Activated CD8-positive, alpha-beta memory T cell treated with anti-CD3 and anti-CD28 coated beads, Interleukin-2, amount 50 U/mL, for 24 hours (primary cell): Measurements from ENCODE around the gene TTC7B.

Experiments
- DNase-seq: peaks from one replicate; pipeline ENCODE4 v3.0.0-alpha.2; 2020; ENCODE audit errors: extremely low read depth

TTC7B gene

DNA sequence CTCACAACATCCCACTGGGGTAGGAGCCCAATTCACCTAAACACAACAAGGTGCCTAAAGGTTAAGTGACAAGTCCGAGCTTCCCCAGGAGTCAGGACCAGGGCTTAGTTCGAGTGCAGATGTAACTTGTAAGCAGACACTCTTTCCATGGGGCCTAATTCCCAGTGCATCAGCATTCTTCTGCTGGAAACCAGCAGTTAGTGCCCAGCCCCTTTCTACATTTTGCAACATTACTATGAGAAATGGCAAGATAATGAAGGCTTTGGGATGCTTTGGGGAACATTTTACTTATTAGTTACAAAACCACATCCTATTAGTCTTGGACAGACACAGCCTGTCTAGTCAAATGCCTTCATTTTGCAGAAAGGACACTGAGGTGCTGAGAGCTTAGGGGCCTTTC lies 239.6 kb downstream of the TTC7B start:
- no peak for DNase-seq

DNA sequence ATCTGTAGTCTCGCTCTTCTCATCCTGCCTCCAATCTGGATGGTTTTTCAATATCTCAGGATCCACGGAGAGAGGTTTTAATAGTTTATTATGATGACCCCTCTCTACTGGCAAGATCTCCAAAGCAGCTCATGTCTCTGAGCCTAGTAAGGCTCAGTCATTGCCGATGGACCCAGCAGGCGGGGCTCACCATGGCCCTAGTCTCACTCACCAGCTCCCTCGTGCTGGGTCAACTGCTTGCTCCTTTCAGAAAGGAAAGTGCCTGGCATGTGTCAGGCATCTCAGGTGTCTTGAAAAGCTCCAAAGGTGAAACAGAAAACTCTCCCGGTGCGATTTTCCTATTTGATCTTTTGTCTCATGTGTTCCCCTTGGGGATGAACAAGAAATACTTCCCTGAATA lies 240.4 kb downstream of the TTC7B start:
- no peak for DNase-seq

DNA sequence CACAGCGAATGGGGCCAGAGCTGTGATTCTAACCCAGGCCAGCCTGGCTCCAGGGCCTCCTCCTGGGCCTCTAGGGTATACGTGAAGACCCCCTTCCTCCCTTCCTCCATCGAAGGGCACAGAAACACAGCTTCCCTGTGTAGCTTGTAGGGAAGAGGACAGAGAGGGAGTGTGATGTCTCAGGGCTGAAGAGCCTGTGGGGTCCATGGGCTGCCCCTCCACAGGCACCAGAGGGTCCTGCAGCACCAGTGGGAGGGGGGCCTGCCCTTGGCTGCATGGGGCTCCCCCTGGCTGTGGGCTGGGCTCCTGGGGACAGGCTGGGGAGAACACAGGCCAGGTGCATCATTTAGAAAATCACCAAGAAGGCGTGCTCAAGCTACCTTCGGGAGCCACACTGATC lies 240.9 kb downstream of the TTC7B start:
- no peak for DNase-seq

DNA sequence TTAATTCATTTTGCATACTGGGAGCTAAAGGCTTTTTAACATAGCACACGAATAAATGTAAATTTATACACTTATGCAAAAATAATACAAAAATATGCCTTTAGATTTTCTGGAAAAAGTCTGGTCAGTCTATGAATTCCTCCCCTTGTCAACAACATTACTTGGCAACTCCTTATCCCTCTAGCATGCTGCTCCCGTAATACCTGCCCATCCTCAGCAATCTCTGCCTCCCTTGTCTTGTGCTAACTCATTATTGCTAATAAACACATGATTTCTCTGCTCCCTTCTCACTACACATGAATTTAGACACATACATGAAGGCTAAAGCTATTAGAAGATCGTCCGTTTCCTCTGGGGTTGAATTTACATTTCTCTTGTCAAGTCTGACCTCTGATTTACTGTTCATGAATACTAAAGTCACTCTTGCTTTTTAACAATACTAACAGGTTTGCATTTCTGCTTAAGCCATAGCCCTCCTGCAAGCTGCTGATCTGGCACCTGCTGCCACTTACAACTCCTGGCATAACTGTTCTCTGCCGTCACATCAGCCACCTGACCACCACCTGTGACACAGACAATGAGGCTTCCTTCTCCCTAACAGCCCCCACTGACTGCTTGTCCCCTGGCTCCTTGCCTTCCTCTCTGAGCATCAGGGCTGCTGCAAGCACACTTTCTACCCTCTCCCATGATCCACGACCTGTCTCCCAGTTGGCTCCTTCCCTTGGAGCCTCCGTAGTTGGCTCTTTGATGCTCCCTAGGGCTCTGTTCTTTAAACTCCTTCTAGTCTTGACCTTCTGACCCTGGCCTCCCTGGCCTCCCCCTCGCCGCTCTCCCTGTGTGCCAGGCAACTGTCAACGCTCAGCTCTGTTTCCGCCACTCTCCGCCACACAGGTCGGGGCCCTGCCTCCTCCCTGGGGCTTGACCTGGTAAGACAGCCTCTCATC lies 241.8 kb downstream of the TTC7B start:
- no peak for DNase-seq

DNA sequence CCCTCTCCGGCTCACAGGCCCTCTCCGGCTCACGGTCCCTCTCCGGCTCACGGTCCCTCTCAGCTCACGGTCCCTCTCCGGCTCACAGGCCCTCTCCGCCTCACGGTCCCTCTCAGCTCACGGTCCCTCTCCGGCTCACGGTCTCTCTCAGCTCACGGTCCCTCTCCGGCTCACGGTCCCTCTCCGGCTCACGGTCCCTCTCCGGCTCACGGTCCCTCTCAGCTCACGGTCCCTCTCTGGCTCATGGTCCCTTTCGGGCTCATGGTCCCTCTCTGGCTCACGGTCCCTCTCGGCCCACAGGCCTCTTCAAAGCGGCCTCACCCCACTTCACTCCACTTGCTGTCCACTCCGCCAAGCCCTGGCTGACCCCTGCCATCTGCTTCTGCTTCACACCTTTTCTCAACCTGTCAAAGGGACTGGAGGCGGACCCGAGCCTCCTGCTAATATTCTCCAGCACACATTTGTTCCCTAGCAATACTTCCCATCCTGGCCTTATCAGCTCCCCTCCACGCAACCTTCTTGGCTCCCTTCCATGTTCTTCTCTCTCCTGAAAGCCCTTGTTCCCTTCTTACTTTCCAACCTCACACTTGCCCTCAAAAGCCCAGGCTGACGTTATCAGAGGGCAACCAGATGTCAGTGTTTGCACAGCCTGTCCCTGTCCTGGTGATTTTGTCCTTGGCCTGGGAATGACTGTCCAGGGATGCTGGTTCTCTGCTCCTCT lies 242.7 kb downstream of the TTC7B start:
- DNase-seq = no peak

DNA sequence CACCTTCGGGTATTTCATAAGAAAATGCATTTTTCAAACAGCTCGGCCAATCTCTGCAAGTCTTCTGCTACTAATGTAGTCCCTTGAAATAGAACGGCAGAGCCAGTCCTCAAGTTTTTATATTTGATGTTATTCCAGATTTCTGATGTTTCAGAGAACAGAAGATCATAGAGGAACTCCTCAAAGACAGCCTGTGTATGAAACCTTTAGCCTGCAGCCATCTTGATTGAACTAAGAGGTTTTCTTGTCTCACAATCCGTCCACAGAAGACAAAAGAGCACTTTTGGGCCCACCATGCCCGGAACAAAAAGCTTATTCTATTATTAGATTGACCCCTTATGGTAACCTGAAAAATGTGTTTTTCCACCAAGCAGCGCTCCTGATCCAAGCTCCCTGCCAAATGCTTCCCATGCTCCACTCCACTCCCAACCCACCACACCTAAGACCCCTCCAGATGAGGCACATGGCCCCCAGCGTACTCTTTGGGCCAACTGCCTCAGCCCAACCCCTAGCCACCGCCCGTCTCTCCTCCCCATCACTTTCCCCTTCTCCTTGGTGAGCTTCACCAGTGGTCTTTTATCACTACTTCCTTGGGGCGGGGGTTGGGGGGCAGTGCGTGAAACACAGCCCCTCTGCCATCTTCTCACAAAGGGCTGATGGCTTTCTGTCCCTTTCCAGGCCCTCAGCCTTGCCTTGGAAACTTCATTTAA lies 243.6 kb downstream of the TTC7B start:
- DNase-seq = no peak

DNA sequence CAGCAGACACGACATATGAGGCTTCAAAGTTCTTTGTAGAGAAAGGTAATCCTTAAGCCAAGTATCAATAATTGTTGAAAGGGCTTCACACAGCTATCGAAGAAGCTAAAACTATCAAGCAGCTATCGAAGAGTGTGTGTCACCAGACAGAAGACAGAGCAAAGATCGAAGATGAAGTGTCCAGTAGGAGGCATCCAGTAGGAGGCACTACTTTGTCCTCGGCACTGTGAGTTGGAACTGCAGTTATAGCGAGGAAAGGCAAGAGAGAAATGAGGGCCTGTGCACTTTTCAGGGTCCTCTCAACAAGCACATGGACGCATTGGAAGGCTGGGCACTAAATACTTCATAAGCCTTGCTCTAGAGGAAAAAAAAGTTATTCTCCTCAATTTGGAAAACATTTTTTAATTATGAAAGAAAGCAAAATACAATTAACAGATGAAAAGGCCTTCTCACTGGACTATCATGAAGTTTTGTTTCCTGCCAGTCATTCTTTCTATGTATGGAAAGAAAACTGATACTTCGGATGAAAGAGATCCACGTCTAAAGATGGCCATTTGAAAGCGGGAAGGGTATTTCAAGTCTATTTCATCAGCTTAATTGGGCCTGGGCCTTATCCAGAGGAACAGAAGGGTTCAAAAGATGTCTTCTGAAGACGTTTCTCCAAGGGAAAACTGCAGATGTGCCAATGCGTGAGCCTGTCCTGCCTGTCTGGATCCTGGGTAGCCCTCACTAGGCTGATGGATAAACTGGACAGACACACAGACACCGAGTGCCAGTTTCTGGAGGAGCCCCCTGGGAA lies 244.9 kb downstream of the TTC7B start:
- DNase-seq = no peak

DNA sequence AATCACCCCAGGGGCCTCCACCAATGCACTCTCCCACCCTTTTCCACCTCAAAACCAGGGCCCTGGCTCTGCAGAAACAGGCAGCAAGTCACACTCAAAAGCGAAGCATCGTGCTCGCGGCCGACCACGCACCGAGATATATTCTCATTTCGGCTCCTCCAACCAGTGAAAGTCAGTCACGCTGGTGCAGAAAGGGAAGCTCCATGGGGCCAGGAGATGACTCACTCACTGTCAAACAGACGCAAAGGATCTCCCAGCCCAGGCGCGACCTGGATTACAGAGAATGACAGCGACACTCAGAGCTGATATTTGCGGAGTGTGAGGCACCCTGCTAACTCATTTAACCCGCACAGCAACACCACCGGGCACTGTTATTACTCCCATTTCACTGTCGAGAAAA lies 245.8 kb downstream of the TTC7B start:
- DNase-seq = no peak

DNA sequence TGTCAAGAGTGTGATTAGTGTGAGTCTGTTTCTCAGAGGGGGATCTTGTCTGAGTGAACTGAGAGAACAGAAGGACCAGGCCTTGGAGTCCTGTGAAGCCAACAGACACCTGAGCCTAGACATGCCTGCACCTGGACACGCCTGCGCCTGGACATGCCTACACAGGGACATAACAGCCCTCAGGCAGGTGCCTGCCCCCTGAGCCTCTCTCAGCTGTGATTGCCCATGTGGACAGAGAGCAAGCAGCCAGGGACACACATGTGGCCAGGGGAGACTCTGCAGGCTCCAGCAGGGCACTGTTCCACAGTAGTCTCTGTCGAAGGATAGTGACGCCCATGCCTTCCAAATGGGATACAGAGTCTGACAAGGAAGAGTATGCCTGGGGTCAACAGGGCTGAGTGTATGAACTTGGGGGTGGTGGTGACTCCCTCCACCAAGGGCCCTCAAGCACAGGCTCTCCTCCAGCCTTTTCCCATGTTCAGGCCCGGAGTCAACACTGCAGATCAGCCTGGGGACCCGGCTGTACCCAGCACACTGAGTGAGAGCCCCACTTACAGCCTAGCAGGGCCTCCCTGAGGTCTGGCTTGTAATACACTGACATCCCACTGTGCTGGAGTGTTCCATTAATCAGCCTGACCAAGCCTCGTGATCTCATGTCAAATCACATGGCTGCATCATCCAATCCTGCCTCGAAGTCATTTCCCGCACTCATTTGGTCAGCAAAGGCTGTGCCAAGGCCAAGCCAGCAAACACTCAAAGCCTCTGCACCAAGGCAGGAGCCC lies 246.4 kb downstream of the TTC7B start:
- no peak for DNase-seq

DNA sequence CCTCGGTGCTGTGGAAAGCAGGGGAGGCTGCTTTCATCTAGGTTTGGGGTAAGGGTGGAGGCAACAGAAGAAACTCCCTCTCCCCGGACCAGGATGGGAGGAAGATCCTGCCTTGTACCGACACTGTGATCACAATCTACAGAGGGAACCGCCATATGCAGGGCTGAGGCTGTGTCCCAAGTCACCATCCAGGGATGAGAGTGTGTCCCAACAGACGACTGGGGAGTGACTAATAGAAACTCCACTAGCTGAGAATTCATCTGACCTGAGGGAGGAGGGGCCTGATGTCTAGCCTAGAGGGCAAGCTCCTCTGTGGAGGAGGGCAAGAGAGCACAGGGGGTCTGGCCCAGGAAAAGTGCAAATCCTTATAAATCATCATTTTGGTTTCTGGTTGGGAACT lies 247.0 kb downstream of the TTC7B start:
- no peak for DNase-seq

DNA sequence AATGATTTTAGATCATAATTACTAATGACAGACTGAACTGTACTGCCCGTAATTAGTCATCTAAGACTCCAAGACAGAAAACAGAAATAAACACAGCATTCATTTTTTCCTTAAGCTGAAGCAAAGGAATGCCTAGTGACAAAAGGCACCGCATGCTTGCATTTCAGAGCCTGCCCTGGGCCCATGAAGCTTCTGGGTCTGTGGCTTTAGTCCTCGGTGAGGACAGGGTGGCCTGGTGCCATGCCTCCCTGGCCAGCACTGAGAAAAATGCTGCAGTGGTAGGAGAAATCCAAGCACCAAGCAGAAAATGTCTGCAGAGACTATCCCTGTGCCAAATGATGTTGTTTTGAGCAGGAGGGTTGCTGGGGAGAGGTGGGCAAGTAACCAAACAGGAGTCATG lies 247.8 kb downstream of the TTC7B start:
- DNase-seq = no peak

DNA sequence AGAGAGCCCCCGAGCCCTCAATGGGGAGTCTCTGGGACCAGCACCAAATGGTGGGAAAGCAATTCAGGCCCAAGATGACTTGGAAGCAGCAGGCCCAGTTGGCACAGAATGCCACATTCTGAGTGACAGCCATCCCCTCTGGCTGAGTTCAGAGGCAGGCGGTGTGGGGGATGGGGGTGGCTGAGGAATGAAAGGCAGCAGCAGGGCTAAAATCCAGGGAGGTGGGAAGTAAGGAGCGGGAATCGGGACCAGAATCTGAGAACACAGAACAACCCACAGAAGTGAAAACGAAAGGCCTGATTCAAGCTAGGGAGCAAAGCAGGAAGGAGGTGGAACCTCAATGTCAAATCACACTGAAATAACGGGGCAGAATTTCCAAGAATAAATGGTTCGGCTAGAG lies 248.2 kb downstream of the TTC7B start:
- no peak for DNase-seq

DNA sequence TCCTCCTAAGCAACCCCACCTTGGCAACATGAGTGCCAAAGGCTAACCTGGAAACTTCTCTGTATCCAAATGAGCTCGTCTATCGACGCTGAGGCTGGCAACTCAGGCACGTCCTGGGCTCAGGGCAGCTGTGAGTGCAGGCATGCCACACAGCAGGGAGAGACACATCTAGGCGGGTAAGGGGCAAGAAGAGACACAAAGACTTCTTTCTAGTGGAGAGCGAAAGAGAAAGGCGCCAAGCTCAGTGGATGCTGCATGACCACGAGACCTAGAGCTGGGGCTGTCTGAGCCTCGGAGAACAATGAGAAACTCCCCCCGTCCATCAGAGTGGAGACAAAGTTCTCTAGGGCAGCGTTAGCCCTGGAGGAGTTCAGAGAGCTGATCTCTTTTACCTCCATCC lies 249.0 kb downstream of the TTC7B start:
- DNase-seq = no peak

DNA sequence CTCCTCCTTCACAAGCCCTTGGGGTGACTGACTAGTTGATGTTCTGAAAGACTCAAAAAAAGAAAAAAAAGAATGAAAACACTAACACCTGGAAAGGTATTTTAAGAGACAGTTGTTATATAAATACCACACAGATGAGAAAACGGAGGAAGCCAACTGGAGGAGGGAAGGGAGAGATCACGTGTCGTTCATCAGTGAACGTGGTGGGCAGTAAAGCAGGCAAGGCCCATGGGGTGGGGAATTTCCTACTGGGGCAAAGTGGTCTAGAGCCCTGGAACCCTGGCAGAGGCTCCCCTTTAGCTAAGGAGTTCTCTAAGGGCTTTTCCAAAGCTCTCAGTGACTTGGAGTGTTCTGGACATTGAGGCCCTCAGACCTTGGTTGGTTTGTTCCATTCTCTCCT lies 249.7 kb downstream of the TTC7B start:
- DNase-seq = no peak

DNA sequence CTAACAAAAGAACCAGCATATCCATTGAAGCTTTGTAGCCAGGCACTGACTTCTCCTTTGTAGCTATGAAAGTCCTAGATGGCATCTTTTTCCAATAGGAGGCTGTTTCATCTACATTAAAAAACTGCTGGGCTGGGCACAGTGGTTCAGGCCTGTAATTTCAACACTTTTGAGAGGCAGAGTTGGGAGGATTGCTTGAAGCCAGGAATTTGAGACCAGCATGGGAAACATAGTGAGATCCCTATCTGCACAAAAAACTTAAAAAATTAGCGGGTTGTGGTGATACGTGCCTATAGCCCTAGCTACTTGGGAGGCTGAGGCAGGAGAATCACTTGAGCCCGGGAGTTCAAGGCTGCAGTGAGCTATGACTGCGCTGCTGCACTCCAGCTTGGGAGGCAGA lies 251.7 kb downstream of the TTC7B start:
- DNase-seq = no peak

DNA sequence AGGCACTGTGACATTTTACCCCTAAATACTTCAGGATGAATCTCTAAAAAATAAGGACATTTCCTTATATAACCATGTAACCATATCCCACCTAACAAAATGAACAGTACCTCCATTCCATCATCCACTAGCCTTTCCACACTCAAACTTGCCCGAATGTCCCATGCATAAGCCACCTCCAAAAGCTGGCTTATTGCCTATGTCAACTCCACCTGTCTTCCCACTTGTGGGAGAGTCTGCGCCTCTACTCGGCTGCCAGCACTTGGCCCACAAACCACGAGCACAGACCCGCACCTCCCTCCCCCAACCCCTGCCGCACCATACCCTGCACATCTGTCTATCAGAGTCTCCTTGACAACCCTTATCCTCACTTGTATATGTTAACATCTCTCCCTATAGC lies 253.6 kb downstream of the TTC7B start:
- DNase-seq = no peak

DNA sequence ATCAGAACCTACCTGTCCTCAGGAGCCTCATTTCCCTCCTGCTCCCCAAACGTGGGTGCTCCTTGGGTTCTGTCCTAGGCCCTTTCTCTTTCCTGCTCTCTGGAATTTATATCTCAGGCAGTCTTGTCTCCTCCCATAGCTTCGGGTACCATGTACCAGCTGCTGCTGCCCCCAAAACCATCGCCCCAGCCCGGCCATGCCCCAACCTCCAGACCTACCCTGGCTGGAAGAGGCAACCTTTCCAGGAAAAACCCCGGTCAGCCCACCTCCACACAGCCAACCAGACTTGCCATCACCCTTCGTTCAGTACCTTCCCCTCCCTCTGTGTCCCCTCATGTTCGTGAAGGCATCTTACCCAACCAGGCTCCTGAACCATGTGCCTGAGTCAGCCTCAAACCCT lies 254.3 kb downstream of the TTC7B start:
- DNase-seq = no peak

DNA sequence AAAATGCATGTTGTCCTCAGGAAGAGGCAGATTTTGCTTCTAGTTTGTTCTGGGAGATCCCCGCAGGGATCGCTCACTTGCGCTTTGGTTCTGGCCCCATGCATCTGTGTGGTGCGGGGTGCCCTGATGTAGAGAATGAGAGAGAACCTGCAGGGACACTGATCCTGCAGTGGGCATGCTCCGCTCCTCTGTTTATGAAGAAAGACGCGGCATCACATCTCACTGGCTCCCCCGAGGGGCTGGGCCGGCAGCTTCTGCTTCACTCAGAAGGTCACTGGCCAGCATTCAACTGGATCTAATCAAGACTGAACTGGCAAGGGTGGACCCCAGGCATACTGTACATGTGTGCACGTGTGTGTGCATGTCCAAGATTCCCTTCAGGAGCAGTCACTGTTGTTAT lies 255.2 kb downstream of the TTC7B start:
- DNase-seq = no peak

DNA sequence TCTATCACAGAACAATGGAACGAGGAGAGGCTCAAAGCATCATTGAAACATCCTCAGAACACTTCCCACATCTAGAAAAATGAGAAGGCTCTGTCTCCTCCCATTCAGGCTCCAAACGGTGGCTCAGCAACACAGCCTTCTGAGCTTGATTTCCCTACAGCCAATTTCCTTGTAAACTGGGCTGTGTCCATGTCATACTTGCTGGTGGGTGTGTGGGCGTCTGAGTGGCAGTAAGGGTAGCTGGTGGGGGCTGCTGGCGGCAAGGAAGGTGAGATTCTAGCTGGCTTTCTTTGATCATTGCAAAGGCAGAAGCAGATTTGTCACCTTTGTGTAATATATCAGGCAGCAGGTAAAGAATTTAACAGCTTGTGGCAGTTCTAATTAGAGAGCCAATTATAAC lies 255.7 kb downstream of the TTC7B start:
- DNase-seq = no peak

DNA sequence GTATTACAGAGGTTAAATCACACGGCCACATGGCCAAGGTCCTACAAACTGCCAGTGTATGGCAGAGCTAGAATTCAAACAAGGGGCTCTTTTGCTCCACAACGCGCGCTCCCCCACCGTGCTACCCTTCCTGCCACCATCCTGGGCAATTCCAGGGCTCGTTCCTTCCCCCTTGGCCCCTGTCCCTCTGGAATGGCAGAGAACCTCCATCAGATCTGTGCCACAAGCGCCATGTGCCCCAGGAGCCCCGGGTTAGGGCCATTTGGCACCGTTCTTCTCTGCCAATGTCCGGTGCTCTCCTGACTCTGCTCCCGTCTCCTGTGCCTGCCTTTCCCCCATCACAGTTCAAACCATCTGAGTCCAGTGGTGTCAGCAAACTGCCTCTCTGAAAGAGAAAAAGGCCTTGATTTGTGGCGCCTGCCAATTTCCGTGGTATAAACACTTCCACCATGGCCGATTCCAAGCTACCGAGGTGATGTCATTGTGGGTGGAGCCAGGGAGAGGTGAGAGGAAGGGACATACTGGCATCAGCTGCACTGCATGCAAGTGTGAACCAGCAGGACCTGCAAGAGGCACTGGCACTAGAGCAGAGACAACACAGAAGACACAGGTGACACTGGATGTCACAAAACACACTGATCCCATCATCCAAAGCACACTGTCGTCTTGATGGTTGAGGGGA lies 256.3 kb downstream of the TTC7B start:
- no peak for DNase-seq
